ENCODE measurements around the gene TRIM24.

TRIM24 gene

GRCh38 chr7:138627361-138627760 lies 167.3 kb downstream of the TRIM24 start:
- no peak for ATAC-seq

GRCh38 chr7:138630059-138630610 lies 170.1 kb downstream of the TRIM24 start:
- no peak for ATAC-seq

- no peak for ATAC-seq
Measured at GRCh38 chr7:138632384-138632783, 172.3 kb downstream of the TRIM24 start.

GRCh38 chr7:138632826-138633602 lies 173.0 kb downstream of the TRIM24 start:
- no peak for ATAC-seq
